ENCODE data around the gene ARHGAP10. TPM values are rescaled to one million over a fixed set of nuclear protein-coding genes. Genes with fewer than 3 reads are reported as not detected.

Gene ARHGAP10
- total and polyA plus RNA-seq, 4 experiments from 2014 or later, result 6.4 to 8.3 (median 7.8) TPM

- H3K27ac ChIP-seq (ENCODE audit: low read depth, low read length), result no peak overlapping the region
- H3K36me3 ChIP-seq (ENCODE audit: insufficient read depth, low read length), result no peaks in the 10 kb centered on the region
- Mint-ChIP-seq H3K9me3 (peaks cover 0 to 1% (median 0%) of the 10 kb centered on the region in 8 donors), H3K27me3 (no peaks in the 10 kb centered on the region), H3K36me3 (peaks cover 0 to 11% of the 10 kb centered on the region in 2 donors), H3K4me3 (peak overlapping the region in 3 of 8 donors; percentile 5 to 48 (median 26)), H3K27ac (peak overlapping the region in 6 of 7 donors; percentile 26 to 93 (median 78)), H3K4me1 (peaks cover 25 to 39% (median 34%) of the 10 kb centered on the region in 4 donors)
- ChIA-PET CTCF (ENCODE audit: partially characterized antibody) (interaction anchor here (1.6 to 3.0 kb wide), 3 partner anchors 9 to 136 kb away, joined by 6 to 48 read pairs (median 10); partner anchors contain the start of gene TMEM184C), POLR2A (ENCODE audit: partially characterized antibody) (interaction anchor here (0.6 to 3.8 kb wide), 5 partner anchors 9 to 713 kb away, joined by 3 to 34 read pairs (median 18); partner anchors contain the start of genes NR3C2, PRMT9 and TMEM184C)
- H3K4me1 ChIP-seq (ENCODE audit: insufficient read depth, low read length), result peaks cover 26% of the 10 kb centered on the region
- no peak overlapping the region for H3K4me3 ChIP-seq (ENCODE audit: low read length in 2 of 2)
- no peaks in the 10 kb centered on the region for H3K27me3 ChIP-seq (ENCODE audit: insufficient read depth, low read length)
- no peak for DNase-seq
- H3K9me3 ChIP-seq (ENCODE audit: control insufficient read depth in 1 of 2, low read length in 2 of 2), result no peaks in the 10 kb centered on the region
- intact Hi-C loops (cut with micrococcal nuclease), result loop anchor here (2.0 to 5.0 kb wide), 3 partner anchors 62 to 1793 kb away; partner anchors contain the start of genes NR3C2 and ZNF827
Observed at GRCh38 chr4:147730333-147730732, 1.6 kb upstream of the ARHGAP10 start.

DNA sequence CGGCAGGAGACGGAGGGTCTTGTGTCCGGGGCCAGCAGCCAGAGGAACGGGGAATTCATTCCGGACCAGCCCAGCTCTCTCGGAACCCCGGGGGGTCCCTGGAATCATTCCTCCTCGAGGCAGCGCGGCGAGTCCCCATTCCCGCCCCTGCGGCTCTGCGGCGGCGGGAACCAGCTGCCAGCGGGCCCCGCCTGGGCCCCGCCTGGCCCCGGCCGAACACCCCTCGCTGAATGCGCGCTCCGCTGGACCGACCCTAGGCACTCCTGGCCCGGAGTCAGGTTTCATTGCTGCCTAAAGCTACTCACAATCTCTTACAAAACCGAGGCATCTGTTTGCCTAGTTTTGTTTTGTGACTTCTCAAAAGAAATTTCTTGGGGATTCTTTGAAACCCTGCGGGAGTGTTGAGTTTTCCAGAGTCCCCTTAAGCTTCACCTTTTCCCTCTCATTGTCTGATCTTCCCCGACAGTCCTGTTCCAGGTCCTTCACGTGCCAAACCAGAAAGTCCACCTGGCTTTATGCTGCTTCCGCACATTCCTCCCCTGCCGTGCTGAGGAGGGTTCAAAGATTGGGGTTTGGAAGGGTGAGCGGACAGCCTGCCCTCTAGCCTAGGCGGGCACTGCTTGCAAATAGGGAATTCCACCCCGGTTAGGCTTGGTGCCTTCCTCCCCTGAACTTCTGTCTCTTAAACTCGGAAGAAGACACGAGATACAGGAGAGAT, 789 bp downstream of the ARHGAP10 start:
- peak overlapping the region; percentile 57 for H3K27ac ChIP-seq (ENCODE audit: low read depth, low read length)
- H3K36me3 Mint-ChIP-seq, result peaks cover 0 to 11% of the 10 kb centered on the region in 2 donors
- intact Hi-C loops (cut with micrococcal nuclease), result loop anchor here (1.0 to 5.0 kb wide), 4 partner anchors 48 to 1795 kb away; partner anchors contain the start of genes PRMT9, TMEM184C and ZNF827
- no peaks in the 10 kb centered on the region for H3K9me3 ChIP-seq (ENCODE audit: control insufficient read depth in 1 of 2, low read length in 2 of 2)
- peaks cover 30 to 47% (median 42%) of the 10 kb centered on the region in 4 donors for H3K4me1 Mint-ChIP-seq
- H3K4me3 Mint-ChIP-seq, result peak overlapping the region; percentile 86 to 95 (median 93)
- H3K4me3 ChIP-seq (ENCODE audit: low read length in 2 of 2), result peak overlapping the region; percentile 76 to 84
- H3K27me3 ChIP-seq (ENCODE audit: insufficient read depth, low read length), result no peaks in the 10 kb centered on the region
- ChIA-PET CTCF (ENCODE audit: partially characterized antibody) (interaction anchor here (0.9 to 3.0 kb wide), 12 partner anchors 11 to 711 kb away, joined by 3 to 48 read pairs (median 6); partner anchors contain the start of genes PRMT9 and TMEM184C), POLR2A (ENCODE audit: partially characterized antibody) (interaction anchor here (0.8 to 3.8 kb wide), 18 partner anchors 8 to 710 kb away, joined by 3 to 34 read pairs (median 6); partner anchors contain the start of genes NR3C2, PRMT9 and TMEM184C)
- H3K27ac Mint-ChIP-seq, result peak overlapping the region; percentile 89 to 96 (median 91)
- DNase-seq, result peak in 2 of 5 donors; percentile 19 to 21
- no peaks in the 10 kb centered on the region for H3K27me3 Mint-ChIP-seq
- H3K36me3 ChIP-seq (ENCODE audit: insufficient read depth, low read length), result no peaks in the 10 kb centered on the region
- peaks cover 0 to 1% (median 0%) of the 10 kb centered on the region in 8 donors for H3K9me3 Mint-ChIP-seq
- peaks cover 26% of the 10 kb centered on the region for H3K4me1 ChIP-seq (ENCODE audit: insufficient read depth, low read length)

- ChIA-PET POLR2A (ENCODE audit: partially characterized antibody) (interaction anchor here (1.5 to 3.8 kb wide), 2 partner anchors 43 to 49 kb away, joined by 3 to 34 read pairs; partner anchors contain the start of gene PRMT9), CTCF (ENCODE audit: partially characterized antibody) (interaction anchor here (0.8 to 1.2 kb wide), 2 partner anchors 132 to 133 kb away, joined by 3 to 4 read pairs; no protein-coding TSS in a partner anchor)
- intact Hi-C loops (cut with micrococcal nuclease), result loop anchor here (5.0 kb wide), 2 partner anchors 58 to 1797 kb away; partner anchors contain the start of gene ZNF827
- H3K27me3 ChIP-seq (ENCODE audit: insufficient read depth, low read length), result no peaks in the 10 kb centered on the region
- peak overlapping the region; percentile 86 to 95 (median 93) for H3K4me3 Mint-ChIP-seq
- DNase-seq, result no peak
- peaks cover 30 to 47% (median 43%) of the 10 kb centered on the region in 4 donors for H3K4me1 Mint-ChIP-seq
- no peaks in the 10 kb centered on the region for H3K36me3 ChIP-seq (ENCODE audit: insufficient read depth, low read length)
- no peak overlapping the region for H3K27ac ChIP-seq (ENCODE audit: low read depth, low read length)
- no peaks in the 10 kb centered on the region for H3K9me3 ChIP-seq (ENCODE audit: control insufficient read depth in 1 of 2, low read length in 2 of 2)
- peaks cover 0 to 1% (median 0%) of the 10 kb centered on the region in 8 donors for H3K9me3 Mint-ChIP-seq
- H3K27me3 Mint-ChIP-seq, result no peaks in the 10 kb centered on the region
- H3K4me3 ChIP-seq (ENCODE audit: low read length in 2 of 2), result no peak overlapping the region
- peaks cover 0 to 11% of the 10 kb centered on the region in 2 donors for H3K36me3 Mint-ChIP-seq
- peaks cover 26% of the 10 kb centered on the region for H3K4me1 ChIP-seq (ENCODE audit: insufficient read depth, low read length)
- H3K27ac Mint-ChIP-seq, result peak overlapping the region; percentile 23 to 90 (median 38)
Observed at GRCh38 chr4:147733716-147734344, 1.9 kb downstream of the ARHGAP10 start.

DNA sequence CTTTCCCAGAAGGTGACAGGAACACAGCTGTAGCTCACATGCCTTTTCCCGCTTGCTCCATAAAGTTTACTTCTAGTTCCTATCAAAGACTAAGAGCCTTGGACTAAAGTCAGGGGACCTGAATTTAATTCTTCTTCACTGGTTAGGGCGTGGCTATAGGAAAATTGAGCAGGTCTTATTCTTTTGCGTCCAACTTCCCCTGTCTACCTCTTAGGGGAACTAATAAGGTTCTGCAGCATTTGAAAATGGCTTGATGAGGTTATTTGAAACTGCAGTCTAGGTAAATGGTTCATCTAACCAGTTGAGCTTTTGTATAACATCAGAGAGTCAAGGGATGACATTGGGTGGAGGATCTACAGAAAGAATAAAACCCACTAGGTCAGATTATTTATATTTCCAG, 2.6 kb downstream of the ARHGAP10 start:
- peak overlapping the region in 6 of 8 donors; percentile 20 to 93 (median 56) for H3K4me3 Mint-ChIP-seq
- H3K9me3 Mint-ChIP-seq, result peaks cover 0 to 1% (median 0%) of the 10 kb centered on the region in 8 donors
- ChIA-PET CTCF (ENCODE audit: partially characterized antibody) (interaction anchor here (0.8 to 1.2 kb wide), 2 partner anchors 131 to 133 kb away, joined by 3 to 4 read pairs; no protein-coding TSS in a partner anchor), POLR2A (ENCODE audit: partially characterized antibody) (interaction anchor here (1.5 kb wide), 1 partner anchor 42 kb away, joined by 3 read pairs; no protein-coding TSS in a partner anchor)
- Histone ChIP-seq H3K9me3 (ENCODE audit: control insufficient read depth in 1 of 2, low read length in 2 of 2) (no peaks in the 10 kb centered on the region), H3K36me3 (ENCODE audit: insufficient read depth, low read length) (no peaks in the 10 kb centered on the region), H3K27me3 (ENCODE audit: insufficient read depth, low read length) (no peaks in the 10 kb centered on the region), H3K4me3 (ENCODE audit: low read length in 2 of 2) (no peak overlapping the region), H3K27ac (ENCODE audit: low read depth, low read length) (no peak overlapping the region), H3K4me1 (ENCODE audit: insufficient read depth, low read length) (peaks cover 26% of the 10 kb centered on the region)
- no peak for DNase-seq
- peak overlapping the region in 1 of 7 donors; percentile 85 for H3K27ac Mint-ChIP-seq
- H3K36me3 Mint-ChIP-seq, result peaks cover 0 to 11% of the 10 kb centered on the region in 2 donors
- intact Hi-C loops (cut with micrococcal nuclease), result loop anchor here (5.0 kb wide), 2 partner anchors 58 to 1797 kb away; partner anchors contain the start of gene ZNF827
- H3K27me3 Mint-ChIP-seq, result no peaks in the 10 kb centered on the region
- H3K4me1 Mint-ChIP-seq, result peaks cover 30 to 47% (median 42%) of the 10 kb centered on the region in 4 donors

DNA sequence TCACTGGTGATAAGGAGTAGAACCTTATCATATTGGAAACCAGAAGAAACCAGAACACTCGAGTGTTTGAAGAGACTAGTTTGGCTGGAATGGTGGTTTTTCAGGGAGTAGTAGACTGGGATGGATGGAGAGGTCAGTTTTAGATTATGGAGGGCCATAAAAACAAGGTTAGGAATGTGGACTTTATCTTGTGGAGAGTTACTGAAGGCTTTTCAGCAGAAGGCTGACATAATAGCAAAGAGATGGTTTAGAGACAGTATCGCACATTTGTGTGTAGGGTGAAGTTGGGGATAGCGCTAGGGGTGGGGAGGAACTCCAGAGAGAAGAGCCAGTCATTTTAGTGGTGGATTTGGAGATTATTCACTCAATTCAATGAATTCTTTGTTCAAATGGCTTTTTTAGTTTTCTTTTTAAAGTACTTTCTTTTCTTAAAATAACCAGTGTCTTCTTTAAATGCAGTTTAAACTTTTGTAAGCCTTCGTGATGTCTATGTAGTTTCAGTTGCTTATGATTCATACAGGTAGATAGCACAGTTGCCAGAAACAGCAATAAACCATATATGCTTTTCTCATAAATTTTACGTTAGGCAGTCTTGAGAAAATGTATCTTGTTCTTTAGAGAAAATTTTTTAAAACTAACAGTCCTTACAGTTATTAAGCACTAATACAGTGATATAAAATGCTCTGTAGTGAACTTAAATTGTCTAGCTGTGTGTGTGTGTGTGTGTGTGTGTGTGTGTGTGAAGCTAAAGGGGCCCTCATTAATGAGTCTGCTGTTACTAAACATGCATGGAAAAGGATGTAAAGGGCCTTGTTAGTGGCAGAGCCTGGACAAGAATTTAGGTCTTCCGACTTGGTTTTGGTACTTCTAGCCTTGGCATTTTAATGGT, 3.8 kb downstream of the ARHGAP10 start:
- H3K9me3 ChIP-seq (ENCODE audit: control insufficient read depth in 1 of 2, low read length in 2 of 2), result no peaks in the 10 kb centered on the region
- no peak overlapping the region for H3K27ac ChIP-seq (ENCODE audit: low read depth, low read length)
- Mint-ChIP-seq H3K36me3 (peaks cover 0 to 11% of the 10 kb centered on the region in 2 donors), H3K4me1 (peaks cover 26 to 43% (median 39%) of the 10 kb centered on the region in 4 donors), H3K27ac (peak overlapping the region in 2 of 7 donors; percentile 0 to 2), H3K4me3 (peak overlapping the region in 3 of 8 donors; percentile 3 to 11 (median 11)), H3K27me3 (no peaks in the 10 kb centered on the region), H3K9me3 (peaks cover 0 to 1% (median 0%) of the 10 kb centered on the region in 8 donors)
- H3K4me1 ChIP-seq (ENCODE audit: insufficient read depth, low read length), result peaks cover 25% of the 10 kb centered on the region
- H3K36me3 ChIP-seq (ENCODE audit: insufficient read depth, low read length), result no peaks in the 10 kb centered on the region
- no peak for DNase-seq
- no peak overlapping the region for H3K4me3 ChIP-seq (ENCODE audit: low read length in 2 of 2)
- H3K27me3 ChIP-seq (ENCODE audit: insufficient read depth, low read length), result no peaks in the 10 kb centered on the region
- ChIA-PET CTCF (ENCODE audit: partially characterized antibody) (no interaction called here), POLR2A (ENCODE audit: partially characterized antibody) (no interaction called here)
- intact Hi-C loops (cut with micrococcal nuclease), result no loop called here

DNA sequence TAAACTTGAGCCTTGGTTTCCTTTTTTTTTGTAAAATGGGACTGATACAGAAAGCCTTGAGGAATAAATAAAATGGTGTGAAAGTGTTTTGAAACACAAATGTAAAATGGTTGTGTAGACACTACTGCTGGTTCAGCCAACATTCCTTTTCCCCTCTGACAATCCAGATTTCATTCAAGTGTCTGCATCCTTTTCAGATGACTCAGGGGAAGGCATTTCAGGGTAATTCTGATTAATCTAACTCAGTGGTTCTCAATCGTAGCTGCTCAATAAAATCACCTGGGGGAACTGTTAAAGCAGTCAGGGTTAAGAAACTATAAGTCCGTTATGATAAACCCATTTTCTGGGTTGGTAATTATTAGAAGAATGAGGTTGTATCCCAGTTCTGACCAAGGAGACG, 4.6 kb downstream of the ARHGAP10 start:
- Mint-ChIP-seq H3K36me3 (peaks cover 0 to 7% of the 10 kb centered on the region in 2 donors), H3K9me3 (peaks cover 0 to 1% (median 0%) of the 10 kb centered on the region in 8 donors), H3K27ac (no peak overlapping the region), H3K4me3 (no peak overlapping the region), H3K4me1 (peaks cover 23 to 39% (median 35%) of the 10 kb centered on the region in 4 donors), H3K27me3 (no peaks in the 10 kb centered on the region)
- Histone ChIP-seq H3K36me3 (ENCODE audit: insufficient read depth, low read length) (no peaks in the 10 kb centered on the region), H3K4me1 (ENCODE audit: insufficient read depth, low read length) (peaks cover 20% of the 10 kb centered on the region), H3K9me3 (ENCODE audit: control insufficient read depth in 1 of 2, low read length in 2 of 2) (no peaks in the 10 kb centered on the region), H3K27ac (ENCODE audit: low read depth, low read length) (no peak overlapping the region), H3K27me3 (ENCODE audit: insufficient read depth, low read length) (no peaks in the 10 kb centered on the region), H3K4me3 (ENCODE audit: low read length in 2 of 2) (no peak overlapping the region)
- intact Hi-C loops (cut with micrococcal nuclease), result no loop called here
- ChIA-PET POLR2A (ENCODE audit: partially characterized antibody) (no interaction called here), CTCF (ENCODE audit: partially characterized antibody) (interaction anchor here (3.4 kb wide), 1 partner anchor 28 kb away, joined by 12 read pairs; no protein-coding TSS in a partner anchor)
- no peak for DNase-seq
